K562 (cell line): ENCODE measurements around the gene TTC5. TPM values are rescaled to one million over a fixed set of nuclear protein-coding genes. Genes with fewer than 3 reads are reported as not detected.

Source experiments
- ATAC-seq: fragments of 200-7000 bp; cut with Tn5 transposase; 3 replicates; pipeline ENCODE4 v1.9.1; 2020; ENCODE audit warnings: moderate library complexity
- BruUV-seq: library from RNA; stranded (reverse); fragments of 400-500 nt; replicated peaks from 2 replicates; lab custom pipeline; 2021; lab: Mats Ljungman, UMichigan
- CTCF ChIA-PET: fragments of 300-600 bp; formaldehyde crosslinking; extraction: SDS; loops from one replicate; lab custom pipeline; 2021; ENCODE audit warnings: low intra/inter-chr PET ratio; lab: Yijun Ruan, JAX
- POLR2A ChIA-PET: fragments of 300-600, 350-650 bp; sonication (Branson Sonifier 250); formaldehyde crosslinking; extraction: SDS; loops from one replicate; lab custom pipeline; 2021; ENCODE audit warnings: antibody characterized with exemption, inconsistent platforms; lab: Yijun Ruan, JAX
- DNase-seq, 4 experiments: peaks; one replicate each; pipeline versions ENCODE4 v3.0.0 to v3.0.0-alpha.2; 2011 to 2018; ENCODE audit warnings: low spot score in 3 of 4, mixed read lengths in 3 of 4; ENCODE audit errors: extremely low read depth in 1 of 4
- FAIRE-seq: peaks from 2 replicates; lab custom pipeline; 2011; peaks lifted over from hg19 to GRCh38; lab: Jason Lieb, UNC
- H2AFZ ChIP-seq: 2 replicates; pipeline ENCODE4 v1.6.0; 2011; ENCODE audit warnings: low read depth, low read length, control low read depth, inconsistent platforms
- H3K27ac ChIP-seq: fragments of 200-600 bp; 3 replicates; pipeline ENCODE4 v1.8.0; 2011; ENCODE audit warnings: low read depth, mild to moderate bottlenecking, control low read depth, inconsistent platforms, low read length, moderate library complexity, mixed read lengths; ENCODE audit errors: extremely low read depth
- H3K27me3 ChIP-seq, 2 experiments: fragments of 300-600 bp in 1 of 2; 2 replicates in 1 of 2; 3 replicates in 1 of 2; pipeline versions ENCODE4 v1.6.0 to v1.8.0; 2011; ENCODE audit warnings: inconsistent platforms in 2 of 2, low read length in 2 of 2, mild to moderate bottlenecking in 1 of 2, mixed read lengths in 1 of 2, moderate library complexity in 1 of 2; ENCODE audit not compliant: control insufficient read depth in 2 of 2, insufficient read depth in 2 of 2
- H3K36me3 ChIP-seq: fragments of 300-600 bp; 3 replicates; pipeline ENCODE4 v1.8.0; 2011; ENCODE audit warnings: mild to moderate bottlenecking, low read length, inconsistent platforms; ENCODE audit not compliant: control insufficient read depth, insufficient read depth
- H3K4me1 ChIP-seq, 2 experiments: fragments of 200-600 bp in 1 of 2; replicated peaks in 1 of 2; 2 replicates in 1 of 2; 3 replicates in 1 of 2; pipeline versions ENCODE4 v1.5.1 to v1.8.0; 2011; ENCODE audit warnings: inconsistent platforms in 2 of 2, low read length in 2 of 2, mild to moderate bottlenecking in 1 of 2, mixed read lengths in 1 of 2, moderate library complexity in 1 of 2; ENCODE audit not compliant: control insufficient read depth in 2 of 2, insufficient read depth in 2 of 2
- H3K4me2 ChIP-seq: 2 replicates; pipeline ENCODE4 v1.6.1; 2011; ENCODE audit warnings: low read length, control low read depth, inconsistent platforms, mixed read lengths; ENCODE audit not compliant: insufficient read depth
- H3K4me3 ChIP-seq: fragments of 200-600 bp; sonication (generic), shearing (Covaris generic); 2 replicates; pipeline ENCODE4 v1.5.1; 2016; ENCODE audit warnings: control low read depth, inconsistent platforms
- H3K79me2 ChIP-seq: fragments of 200-600 bp; 3 replicates; pipeline ENCODE4 v1.8.0; 2011; ENCODE audit warnings: low read length, inconsistent platforms; ENCODE audit not compliant: control insufficient read depth, insufficient read depth
- H3K9ac ChIP-seq, 2 experiments: 2 replicates each; pipeline versions ENCODE4 v1.6.0 to v1.6.1; 2011; ENCODE audit warnings: low read depth in 2 of 2, low read length in 2 of 2, control low read depth in 1 of 2, inconsistent platforms in 1 of 2, mild to moderate bottlenecking in 1 of 2, mixed read lengths in 1 of 2; ENCODE audit not compliant: insufficient read depth in 1 of 2
- H3K9me1 ChIP-seq: one replicate; pipeline ENCODE4 v1.6.0; 2011; ENCODE audit warnings: inconsistent platforms, mild to moderate bottlenecking, low read length, moderate library complexity; ENCODE audit not compliant: control insufficient read depth, insufficient read depth
- H3K9me3 ChIP-seq: replicated peaks from 2 replicates; pipeline ENCODE4 v1.5.1; 2011; ENCODE audit warnings: low read depth, low read length, inconsistent platforms; ENCODE audit not compliant: control insufficient read depth, insufficient read depth
- H4K20me1 ChIP-seq: replicated peaks from 2 replicates; pipeline ENCODE4 v1.6.1; 2011; ENCODE audit warnings: low read length, inconsistent platforms, mixed read lengths; ENCODE audit not compliant: control insufficient read depth, insufficient read depth
- NFIX ChIP-seq: fragments of 250-450 bp; sonication (Bioruptor Pico); IDR thresholded peaks from 2 replicates; pipeline ENCODE4 v1.4.0; 2020; ENCODE audit warnings: low read depth, mild to moderate bottlenecking, moderate library complexity
- ZNF449 ChIP-seq: fragments of 250-450 bp; sonication (Bioruptor Pico); IDR thresholded peaks from 2 replicates; pipeline ENCODE4 v1.8.0; 2022; ENCODE audit warnings: moderate library complexity, mild to moderate bottlenecking, inconsistent platforms
- WGBS: fragments of 100-300 bp; shearing (Covaris generic); methylation state at CpG from one replicate; pipeline ENCODE4 v1.1.6; 2016; ENCODE audit warnings: low coverage, mixed read lengths; ENCODE audit not compliant: insufficient coverage; ENCODE audit errors: missing lambda C conversion rate; 5-methylcytosine and 5-hydroxymethylcytosine counted together
- in situ Hi-C: fragments of 300-500 bp; cut with MboI; formaldehyde crosslinking; loops from 4 replicates; pipeline ENCODE4 v1.15.0; 2018; ENCODE audit warnings: inconsistent platforms, mixed read lengths
- intact Hi-C: fragments of 100-400 bp; cut with micrococcal nuclease; formaldehyde crosslinking; loops from 2 replicates; pipeline ENCODE4 v1.14.2; 2022
- polyA plus RNA-seq, 8 experiments: library from polyadenylated mRNA; depleted of rRNA in 4 of 8; stranded (reverse) in 5 of 8; unstranded in 3 of 8; fragments of >200 nt; fragmentation: Nextera tagmentation in 2 of 8; fragmentation: Illumina TruSeq in 1 of 8; extraction: Ambion mirVana in 2 of 8; extraction: Trizol in 1 of 8; gene quantifications; 2 replicates each; pipeline versions ENCODE4 v1.2.1 to v1.2.3, GENCODE V29; 2011 to 2014; ENCODE audit warnings: inconsistent platforms in 1 of 8, missing spikeins in 1 of 8
- total RNA-seq, 7 experiments: library from RNA; depleted of rRNA in 6 of 7; stranded (reverse); fragments of >200 nt in 6 of 7; fragmentation: Illumina TruSeq in 2 of 7; extraction: Trizol in 2 of 7; gene quantifications; 2 replicates each; pipeline versions ENCODE4 v1.2.1 to v1.2.3, GENCODE V29; 2011 to 2021; ENCODE audit warnings: low replicate concordance in 1 of 7
- TF ChIP-seq, protein P1 (sequence below): fragments of 450-650 bp; formaldehyde crosslinking; conservative IDR thresholded peaks from 2 replicates; pipeline ENCODE4 v1.4.0; 2022; ENCODE audit warnings: mild to moderate bottlenecking, missing genetic modification characterization

Gene TTC5
- total and polyA plus RNA-seq, 9 of the 15 experiments (the other 6 are each of a cell fraction or from before 2014, with no cell fraction given), result 4.8 to 17.1 (median 7.5) TPM

- in situ Hi-C loops (no loop called here), intact Hi-C loops (no loop called here)
- no peaks in the 10 kb centered on the region for H3K79me2 ChIP-seq
- POLR2A ChIA-PET, result no interaction called here
- peaks cover 0 to 4% of the 10 kb centered on the region in 2 experiments; a peak in 2 of 5 replicates for H3K4me1 ChIP-seq
- no peaks in the 10 kb centered on the region for H3K27me3 ChIP-seq
- H3K9me3 ChIP-seq, result no peaks in the 10 kb centered on the region
- no peak overlapping the region for H2AFZ ChIP-seq
- no peak overlapping the region for H3K4me3 ChIP-seq
- no peak for FAIRE-seq
- CTCF ChIA-PET, result no interaction called here
- TF ChIP-seq NFIX (no peak), ZNF449 (CRISPR knock-in tag) (no peak)
- TF ChIP-seq, protein P1, sequence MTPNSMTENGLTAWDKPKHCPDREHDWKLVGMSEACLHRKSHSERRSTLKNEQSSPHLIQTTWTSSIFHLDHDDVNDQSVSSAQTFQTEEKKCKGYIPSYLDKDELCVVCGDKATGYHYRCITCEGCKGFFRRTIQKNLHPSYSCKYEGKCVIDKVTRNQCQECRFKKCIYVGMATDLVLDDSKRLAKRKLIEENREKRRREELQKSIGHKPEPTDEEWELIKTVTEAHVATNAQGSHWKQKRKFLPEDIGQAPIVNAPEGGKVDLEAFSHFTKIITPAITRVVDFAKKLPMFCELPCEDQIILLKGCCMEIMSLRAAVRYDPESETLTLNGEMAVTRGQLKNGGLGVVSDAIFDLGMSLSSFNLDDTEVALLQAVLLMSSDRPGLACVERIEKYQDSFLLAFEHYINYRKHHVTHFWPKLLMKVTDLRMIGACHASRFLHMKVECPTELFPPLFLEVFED (CRISPR knock-in tag), result no peak
- TF ChIP-seq, all 486 proteins: peak for 0
- Histone ChIP-seq H3K36me3 (no peaks in the 10 kb centered on the region), H3K4me2 (no peak overlapping the region), H3K27ac (no peak overlapping the region), H3K9me1 (no peaks in the 10 kb centered on the region), H4K20me1 (no peaks in the 10 kb centered on the region), H3K9ac (no peak overlapping the region)
- no TSS peak for BruUV-seq
- DNase-seq, result no peak
- ATAC-seq, result no peak
- WGBS, result 90% methylated on average over 2 of the region's 2 CpGs
Observed at GRCh38 chr14:20277409-20277808, 28.3 kb downstream of the TTC5 start.
